ENCODE data around the gene HIVEP1. TPM values are rescaled to one million over a fixed set of nuclear protein-coding genes. Genes with fewer than 3 reads are reported as not detected.
A peak's percentile ranks its signal among the peaks of the same experiment; 100 is the strongest.

Gene HIVEP1
- total RNA-seq, 2 donors from 2014 or later, result 70.1 to 77.0 TPM

DNA sequence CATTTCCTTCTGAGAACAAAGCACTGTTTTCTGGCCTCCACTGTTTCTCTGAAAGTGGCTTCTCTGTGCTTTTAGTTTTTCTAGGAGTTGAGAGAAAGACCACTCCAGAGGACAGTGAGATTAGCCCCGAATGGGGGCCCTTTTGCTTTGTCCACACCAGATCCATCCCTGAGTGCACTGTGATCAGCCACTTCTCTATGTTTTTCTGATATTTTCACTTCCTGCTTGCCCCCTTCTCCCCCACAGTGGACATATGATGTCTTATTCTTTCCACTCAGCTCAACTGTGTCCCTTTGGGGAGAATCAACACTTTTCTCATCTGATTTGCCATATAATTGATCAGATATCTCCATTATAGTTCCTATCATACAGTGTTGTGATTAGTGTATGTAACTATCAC lies 35.6 kb upstream of the HIVEP1 start:
- Mint-ChIP-seq H3K36me3 (ENCODE audit: insufficient read depth in 2 of 2) (no peaks in the 10 kb centered on the region), H3K27ac (peak overlapping the region; percentile 94), H3K4me3 (peak overlapping the region in 1 of 2 donors; percentile 41)

DNA sequence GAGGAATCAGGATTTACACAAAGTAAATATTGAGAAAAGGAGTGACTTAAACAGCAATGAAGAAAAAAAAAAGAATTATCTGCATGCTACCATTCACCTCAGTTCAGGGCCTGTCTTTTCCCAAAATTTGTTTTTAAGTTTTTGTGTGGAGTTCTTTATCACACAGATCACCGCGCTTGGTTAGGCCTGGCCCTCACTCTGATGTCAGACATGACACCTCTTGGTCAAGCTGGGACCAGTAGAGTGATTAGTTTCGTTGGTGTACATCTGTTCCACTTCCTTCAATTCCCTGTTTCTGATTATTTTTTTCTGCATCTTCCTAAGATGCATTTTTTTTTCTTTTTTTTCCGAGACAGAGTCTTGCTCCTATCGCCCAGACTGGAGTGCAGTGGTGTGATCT lies 34.9 kb upstream of the HIVEP1 start:
- no peaks in the 10 kb centered on the region for H3K36me3 Mint-ChIP-seq (ENCODE audit: insufficient read depth in 2 of 2)
- no peak overlapping the region for H3K27ac Mint-ChIP-seq
- no peak for ATAC-seq (replicated peaks in 1 of 2)

More for the DNA sequence above, 35.6 kb upstream of the HIVEP1 start:
- ATAC-seq (replicated peaks in 1 of 2) (no peak), DNase-seq (no peak)
- Mint-ChIP-seq H3K27me3 (ENCODE audit: low read depth) (no peaks in the 10 kb centered on the region), H3K4me1 (ENCODE audit: low read depth) (peaks cover 37% of the 10 kb centered on the region), H3K9me3 (peaks cover 0 to 1% of the 10 kb centered on the region in 2 donors)

DNA sequence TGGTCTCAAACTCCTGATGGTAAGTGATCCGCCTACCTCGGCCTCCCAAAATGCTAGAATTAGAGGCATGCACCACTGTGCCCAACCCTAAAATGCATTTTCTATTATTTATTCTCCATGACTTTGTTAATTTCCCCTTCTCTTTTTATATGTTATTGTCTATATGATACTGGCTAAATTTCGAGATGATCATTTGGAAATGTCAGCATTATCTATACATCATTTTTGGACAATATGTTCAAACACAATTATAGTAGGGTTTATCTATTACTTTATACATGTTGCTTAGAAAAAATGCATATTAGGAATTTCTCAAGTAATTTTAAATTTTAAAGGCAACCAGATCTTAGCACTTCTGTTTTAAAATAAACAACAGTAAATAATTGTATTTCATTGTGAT lies 34.4 kb upstream of the HIVEP1 start:
- ATAC-seq (replicated peaks in 1 of 2) (no peak), DNase-seq (no peak)
- Mint-ChIP-seq H3K27ac (no peak overlapping the region), H3K4me1 (ENCODE audit: low read depth) (peaks cover 31% of the 10 kb centered on the region), H3K27me3 (ENCODE audit: low read depth) (no peaks in the 10 kb centered on the region), H3K4me3 (no peak overlapping the region), H3K36me3 (ENCODE audit: insufficient read depth in 2 of 2) (no peaks in the 10 kb centered on the region), H3K9me3 (peaks cover 0 to 1% of the 10 kb centered on the region in 2 donors)

More for the DNA sequence above, 34.9 kb upstream of the HIVEP1 start:
- H3K27me3 Mint-ChIP-seq (ENCODE audit: low read depth), result no peaks in the 10 kb centered on the region
- peaks cover 0 to 1% of the 10 kb centered on the region in 2 donors for H3K9me3 Mint-ChIP-seq
- DNase-seq, result no peak
- H3K4me3 Mint-ChIP-seq, result no peak overlapping the region
- peaks cover 33% of the 10 kb centered on the region for H3K4me1 Mint-ChIP-seq (ENCODE audit: low read depth)

DNA sequence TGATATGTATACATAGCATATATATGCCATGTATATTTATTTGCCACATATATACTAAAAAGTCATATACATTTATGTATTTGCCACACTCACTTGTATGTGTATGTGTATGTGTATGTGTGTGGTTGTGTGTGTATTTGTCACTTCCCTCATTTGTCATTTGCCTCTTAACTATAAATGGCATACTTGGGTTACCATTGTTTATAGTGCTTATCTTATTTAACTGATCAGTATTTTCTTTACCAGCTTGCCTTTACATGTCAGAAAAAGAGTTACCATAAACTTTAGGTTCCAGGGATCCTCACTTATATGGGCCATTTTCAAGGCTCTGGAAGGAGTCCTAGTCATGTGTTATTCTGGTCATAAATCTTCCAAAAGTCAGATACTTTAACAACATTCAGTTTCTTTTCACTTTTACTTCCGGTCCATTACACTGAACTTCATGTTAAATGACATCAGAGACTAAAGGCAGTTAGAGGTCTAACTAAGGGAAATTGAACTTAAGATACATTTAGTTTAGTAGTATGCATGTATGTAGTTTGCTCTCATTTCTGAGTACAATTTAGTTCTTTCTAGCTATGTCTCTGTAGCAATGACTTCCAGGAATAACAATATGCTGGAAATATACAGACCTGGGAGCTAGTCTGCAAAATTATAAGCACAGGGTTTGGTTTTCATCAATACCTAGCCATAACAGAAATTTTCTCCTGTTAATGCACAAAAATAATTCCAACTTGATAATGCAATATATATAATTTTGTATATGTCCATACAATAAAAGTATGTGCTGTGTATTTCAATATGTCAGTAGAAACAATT lies 33.7 kb upstream of the HIVEP1 start:
- H3K4me3 Mint-ChIP-seq, result peak overlapping the region; percentile 46 to 68
- peaks cover 0 to 1% of the 10 kb centered on the region in 2 donors for H3K9me3 Mint-ChIP-seq
- H3K27me3 Mint-ChIP-seq (ENCODE audit: low read depth), result no peaks in the 10 kb centered on the region
- ATAC-seq (replicated peaks in 1 of 2) (no peak), DNase-seq (no peak)
- no peaks in the 10 kb centered on the region for H3K36me3 Mint-ChIP-seq (ENCODE audit: insufficient read depth in 2 of 2)
- H3K4me1 Mint-ChIP-seq (ENCODE audit: low read depth), result peaks cover 34% of the 10 kb centered on the region
- H3K27ac Mint-ChIP-seq, result peak overlapping the region; percentile 91

DNA sequence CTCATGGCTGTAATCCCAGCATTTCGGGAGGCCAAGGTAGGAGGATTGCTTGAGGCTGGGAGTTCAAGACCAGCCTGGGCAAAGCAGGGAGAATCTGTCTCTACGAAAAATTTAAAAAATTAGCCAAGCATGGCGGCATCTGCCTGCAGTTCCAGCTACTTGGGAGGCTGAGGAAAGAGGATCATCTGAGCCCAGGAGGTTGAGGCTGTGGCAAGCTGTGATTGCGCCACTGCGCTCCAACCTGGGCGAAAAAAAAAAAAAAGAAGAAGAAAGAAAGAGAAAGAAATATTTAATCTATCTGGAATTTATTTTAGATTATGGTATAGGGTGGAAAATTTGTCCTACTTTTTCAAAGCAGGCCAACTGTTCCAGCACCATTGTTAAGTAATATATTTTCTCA lies 32.2 kb upstream of the HIVEP1 start:
- no peaks in the 10 kb centered on the region for H3K36me3 Mint-ChIP-seq (ENCODE audit: insufficient read depth in 2 of 2)
- DNase-seq, result no peak
- H3K4me3 Mint-ChIP-seq, result no peak overlapping the region
- no peaks in the 10 kb centered on the region for H3K27me3 Mint-ChIP-seq (ENCODE audit: low read depth)
- peaks cover 0 to under 1% of the 10 kb centered on the region in 2 donors for H3K9me3 Mint-ChIP-seq
- H3K4me1 Mint-ChIP-seq (ENCODE audit: low read depth), result peaks cover 34% of the 10 kb centered on the region
- no peak overlapping the region for H3K27ac Mint-ChIP-seq
- no peak for ATAC-seq (replicated peaks in 1 of 2)

DNA sequence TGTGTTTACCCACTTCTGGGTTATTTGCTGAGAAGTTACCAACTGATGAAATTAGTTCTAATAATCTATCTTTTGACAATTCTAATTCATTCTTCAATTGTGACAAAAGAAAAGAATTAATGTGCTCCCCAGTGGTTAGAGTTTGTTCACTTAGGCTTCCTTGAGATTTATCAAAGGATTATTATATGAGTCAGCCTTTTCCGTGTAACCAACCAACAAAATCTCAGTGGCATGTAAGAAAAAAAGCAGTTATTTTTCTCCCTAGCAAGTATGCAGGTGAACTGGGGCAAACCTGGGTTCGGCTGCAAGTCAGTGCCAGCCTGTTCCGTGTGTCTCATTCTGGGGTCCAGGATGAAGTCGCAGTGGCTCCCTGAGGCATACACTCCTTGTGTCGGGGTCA lies 28.8 kb upstream of the HIVEP1 start:
- Mint-ChIP-seq H3K36me3 (ENCODE audit: insufficient read depth in 2 of 2) (no peaks in the 10 kb centered on the region), H3K4me3 (no peak overlapping the region), H3K9me3 (no peaks in the 10 kb centered on the region), H3K27me3 (ENCODE audit: low read depth) (no peaks in the 10 kb centered on the region), H3K27ac (no peak overlapping the region), H3K4me1 (ENCODE audit: low read depth) (peaks cover 10% of the 10 kb centered on the region)
- ATAC-seq (replicated peaks in 1 of 2) (peak in 1 of 2 donors; percentile 31), DNase-seq (no peak)

DNA sequence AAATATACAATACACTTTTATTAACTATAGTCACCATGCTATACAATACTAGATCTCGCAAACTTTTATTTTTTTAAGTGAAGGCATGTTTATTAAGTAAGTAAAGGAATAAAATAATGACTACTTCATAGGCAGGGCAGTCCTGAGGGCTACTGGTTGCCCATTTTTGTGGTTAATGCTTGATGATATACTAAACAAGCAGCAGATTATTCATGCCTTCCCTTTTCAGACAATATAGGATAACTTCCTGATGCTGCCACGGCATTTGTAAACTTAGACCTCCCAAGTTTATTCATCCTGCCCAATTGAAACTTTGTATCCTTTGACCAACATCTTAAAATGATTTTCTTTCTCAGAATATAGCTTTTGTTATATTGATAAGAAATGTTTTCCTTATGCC lies 24.7 kb upstream of the HIVEP1 start:
- H3K4me3 Mint-ChIP-seq, result no peak overlapping the region
- ATAC-seq (replicated peaks in 1 of 2), result no peak
- H3K36me3 Mint-ChIP-seq (ENCODE audit: insufficient read depth in 2 of 2), result no peaks in the 10 kb centered on the region
- H3K27ac Mint-ChIP-seq, result no peak overlapping the region
- H3K4me1 Mint-ChIP-seq (ENCODE audit: low read depth), result peaks cover 10% of the 10 kb centered on the region
- H3K27me3 Mint-ChIP-seq (ENCODE audit: low read depth), result no peaks in the 10 kb centered on the region
- DNase-seq, result no peak
- no peaks in the 10 kb centered on the region for H3K9me3 Mint-ChIP-seq

DNA sequence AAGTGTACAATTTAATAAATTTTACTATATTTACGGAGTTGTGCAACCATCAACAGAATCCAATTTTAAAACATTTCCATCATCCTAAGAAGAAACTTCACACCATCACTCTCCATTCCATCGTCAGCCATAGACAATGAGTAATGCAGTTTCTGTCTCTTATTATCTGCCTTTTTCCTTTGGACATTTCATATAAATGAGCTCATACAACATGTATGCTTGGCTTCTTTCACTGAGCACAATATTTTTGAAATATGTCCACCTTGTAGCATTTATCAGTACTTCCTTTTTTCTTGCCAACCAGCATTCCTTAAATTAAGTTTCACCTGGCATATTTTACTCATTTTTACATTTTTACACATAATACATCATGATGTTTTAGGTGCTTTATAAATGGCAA lies 22.7 kb upstream of the HIVEP1 start:
- H3K27me3 Mint-ChIP-seq (ENCODE audit: low read depth), result no peaks in the 10 kb centered on the region
- ATAC-seq (replicated peaks in 1 of 2) (no peak), DNase-seq (no peak)
- no peak overlapping the region for H3K4me3 Mint-ChIP-seq
- H3K4me1 Mint-ChIP-seq (ENCODE audit: low read depth), result peaks cover 4% of the 10 kb centered on the region
- no peaks in the 10 kb centered on the region for H3K36me3 Mint-ChIP-seq (ENCODE audit: insufficient read depth in 2 of 2)
- no peak overlapping the region for H3K27ac Mint-ChIP-seq
- H3K9me3 Mint-ChIP-seq, result no peaks in the 10 kb centered on the region

DNA sequence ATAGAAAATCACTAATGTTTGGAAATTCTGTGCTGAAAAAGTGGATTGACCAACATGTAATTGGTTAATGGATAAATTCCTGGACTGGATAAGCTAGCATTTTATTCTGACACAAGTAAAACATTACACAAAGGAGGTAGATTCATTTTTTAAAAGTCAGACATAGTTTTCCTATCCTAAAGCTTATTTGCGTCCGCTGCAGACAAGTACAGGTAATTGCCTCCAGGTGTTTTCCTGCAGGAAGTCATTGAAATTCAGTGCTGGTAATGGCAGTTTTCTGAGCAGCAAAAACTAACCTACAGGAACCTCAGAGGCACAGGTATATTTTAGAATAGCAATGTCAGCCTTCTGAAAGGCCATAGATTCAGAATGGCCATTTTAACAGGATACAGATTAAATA lies 20.0 kb upstream of the HIVEP1 start:
- H3K27me3 Mint-ChIP-seq (ENCODE audit: low read depth), result no peaks in the 10 kb centered on the region
- H3K4me3 Mint-ChIP-seq, result no peak overlapping the region
- no peak for ATAC-seq (replicated peaks in 1 of 2)

DNA sequence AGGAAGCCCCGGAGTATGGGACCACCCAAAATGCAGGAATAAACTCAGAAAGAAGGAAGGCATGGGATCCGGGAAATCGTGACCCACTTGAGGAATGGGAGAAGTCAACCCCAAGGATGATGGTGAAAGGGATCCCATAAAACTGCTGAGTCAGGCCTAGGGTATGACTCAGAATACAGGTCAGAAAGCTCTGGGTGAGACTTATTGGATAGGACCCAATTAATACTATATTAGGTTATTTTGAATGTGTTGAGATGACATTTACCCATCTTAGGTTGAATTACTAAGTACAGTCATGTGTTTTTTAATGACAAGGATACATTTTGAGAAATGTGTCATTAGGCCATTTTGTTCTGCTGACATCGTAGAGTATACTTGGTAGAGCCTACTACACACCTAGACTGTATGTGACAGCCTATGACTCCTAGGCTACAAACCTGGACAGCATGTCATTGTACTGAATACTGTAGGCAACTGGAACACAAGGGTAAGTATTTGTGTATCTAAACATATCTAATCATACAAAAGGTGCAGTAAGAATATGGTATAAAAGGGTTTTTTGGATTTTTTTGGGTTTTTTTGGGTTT lies 17.1 kb upstream of the HIVEP1 start:
- no peak overlapping the region for H3K27ac Mint-ChIP-seq
- no peaks in the 10 kb centered on the region for H3K36me3 Mint-ChIP-seq (ENCODE audit: insufficient read depth in 2 of 2)
- no peaks in the 10 kb centered on the region for H3K27me3 Mint-ChIP-seq (ENCODE audit: low read depth)
- H3K9me3 Mint-ChIP-seq, result peaks cover 4% of the 10 kb centered on the region in 2 donors
- ATAC-seq (replicated peaks in 1 of 2) (no peak), DNase-seq (no peak)
- H3K4me3 Mint-ChIP-seq, result no peak overlapping the region
- peaks cover 13% of the 10 kb centered on the region for H3K4me1 Mint-ChIP-seq (ENCODE audit: low read depth)

More for the DNA sequence above, 20.0 kb upstream of the HIVEP1 start:
- Mint-ChIP-seq H3K27ac (no peak overlapping the region), H3K9me3 (peaks cover 0 to 1% of the 10 kb centered on the region in 2 donors), H3K4me1 (ENCODE audit: low read depth) (peaks cover 15% of the 10 kb centered on the region), H3K36me3 (ENCODE audit: insufficient read depth in 2 of 2) (no peaks in the 10 kb centered on the region)
- no peak for DNase-seq

DNA sequence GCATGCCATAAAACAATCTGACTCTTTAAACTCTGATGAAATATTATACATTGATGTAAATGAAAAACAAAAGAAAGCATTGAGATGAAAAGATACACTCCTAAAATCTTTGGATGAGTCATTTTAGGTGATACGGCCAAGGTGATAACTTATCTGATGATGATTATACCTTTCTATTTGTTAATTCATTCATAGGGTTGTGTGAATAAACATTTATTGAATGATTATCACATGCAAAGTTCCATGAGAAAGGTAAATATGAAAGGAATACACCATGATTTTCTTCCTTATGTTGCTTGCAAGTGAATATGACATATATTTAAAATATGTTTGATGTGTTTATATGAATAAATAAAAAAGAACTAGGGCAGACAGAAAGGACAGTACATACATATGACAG lies 15.4 kb upstream of the HIVEP1 start:
- ATAC-seq (replicated peaks in 1 of 2) (no peak), DNase-seq (no peak)
- H3K36me3 Mint-ChIP-seq (ENCODE audit: insufficient read depth in 2 of 2), result no peaks in the 10 kb centered on the region
- H3K4me1 Mint-ChIP-seq (ENCODE audit: low read depth), result peaks cover 21% of the 10 kb centered on the region
- H3K27ac Mint-ChIP-seq, result no peak overlapping the region
- no peaks in the 10 kb centered on the region for H3K27me3 Mint-ChIP-seq (ENCODE audit: low read depth)
- no peak overlapping the region for H3K4me3 Mint-ChIP-seq
- peaks cover 4% of the 10 kb centered on the region in 2 donors for H3K9me3 Mint-ChIP-seq

DNA sequence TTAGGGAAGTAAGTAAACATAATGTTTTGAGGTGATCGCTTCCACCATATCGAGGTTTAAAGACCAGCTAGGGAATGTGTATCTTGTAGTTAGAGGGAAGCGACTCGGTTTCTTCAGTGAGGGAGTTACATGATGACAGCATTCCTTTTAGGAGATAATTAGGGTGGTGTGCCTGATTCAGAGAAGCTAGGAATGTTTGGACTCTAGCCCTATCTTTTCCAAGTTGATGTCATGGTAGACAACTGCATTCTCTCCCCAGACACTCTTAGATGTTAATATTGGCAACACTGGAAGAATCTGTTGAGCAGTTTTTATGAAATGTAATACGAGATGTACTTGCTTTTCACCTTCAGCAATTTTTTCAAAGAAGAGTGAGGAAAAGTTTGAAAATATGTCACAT lies 12.9 kb upstream of the HIVEP1 start:
- H3K36me3 Mint-ChIP-seq (ENCODE audit: insufficient read depth in 2 of 2), result no peaks in the 10 kb centered on the region
- ATAC-seq (replicated peaks in 1 of 2) (no peak), DNase-seq (no peak)
- no peak overlapping the region for H3K4me3 Mint-ChIP-seq
- H3K4me1 Mint-ChIP-seq (ENCODE audit: low read depth), result peaks cover 23% of the 10 kb centered on the region
- no peak overlapping the region for H3K27ac Mint-ChIP-seq
- H3K27me3 Mint-ChIP-seq (ENCODE audit: low read depth), result no peaks in the 10 kb centered on the region
- peaks cover 4% of the 10 kb centered on the region in 2 donors for H3K9me3 Mint-ChIP-seq

DNA sequence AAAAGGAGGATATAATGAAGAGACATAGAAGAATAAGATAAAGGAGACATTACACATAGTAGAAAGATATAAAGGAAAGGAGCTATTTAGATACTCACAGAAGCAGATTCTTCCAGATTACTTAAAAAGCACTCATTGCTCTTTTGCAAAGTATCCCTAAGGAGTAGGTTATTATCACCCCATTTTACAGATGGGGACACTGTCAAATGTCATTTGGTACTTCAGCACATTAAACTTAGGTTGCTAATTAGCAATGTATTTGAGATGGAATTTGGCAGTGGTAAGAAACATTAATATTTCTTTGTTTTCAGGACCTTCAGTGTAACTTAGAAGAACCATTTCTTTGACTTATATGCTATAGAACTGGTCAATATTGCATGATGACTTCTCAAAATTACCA lies 11.9 kb upstream of the HIVEP1 start:
- H3K9me3 Mint-ChIP-seq, result peaks cover 2 to 4% of the 10 kb centered on the region in 2 donors
- ATAC-seq (replicated peaks in 1 of 2), result no peak
- H3K4me1 Mint-ChIP-seq (ENCODE audit: low read depth), result peaks cover 23% of the 10 kb centered on the region
- no peaks in the 10 kb centered on the region for H3K27me3 Mint-ChIP-seq (ENCODE audit: low read depth)
- DNase-seq, result no peak
- H3K4me3 Mint-ChIP-seq, result no peak overlapping the region
- no peaks in the 10 kb centered on the region for H3K36me3 Mint-ChIP-seq (ENCODE audit: insufficient read depth in 2 of 2)
- no peak overlapping the region for H3K27ac Mint-ChIP-seq

Data from activated T-cell treated with anti-CD3 and anti-CD28 coated beads, Interleukin-2, amount 50 U/mL, for 72 hours (primary cell).